Osteoblast (primary cell): Measurements from ENCODE around the gene NFKBIL1. TPM values are rescaled to one million over a fixed set of nuclear protein-coding genes. Genes with fewer than 3 reads are reported as not detected.

Experiments
- DNase-seq: peaks from one replicate; pipeline ENCODE4 v3.0.0; 2011; ENCODE audit warnings: low spot score, mixed read lengths; ENCODE audit not compliant: insufficient read length; ENCODE audit errors: missing footprints
- H2AFZ ChIP-seq: 2 replicates; pipeline ENCODE4 v1.6.0; 2011; ENCODE audit warnings: mild to moderate bottlenecking, low read length
- H3K27ac ChIP-seq: 2 replicates; pipeline ENCODE4 v1.5.1; 2011; ENCODE audit warnings: mild to moderate bottlenecking, low read depth, low read length, moderate library complexity
- H3K27me3 ChIP-seq: 2 replicates; pipeline ENCODE4 v1.6.0; 2012; ENCODE audit warnings: mild to moderate bottlenecking, control low read depth, inconsistent platforms, low read length, moderate library complexity; ENCODE audit not compliant: insufficient read depth
- H3K36me3 ChIP-seq: 2 replicates; pipeline ENCODE4 v1.5.1; 2011; ENCODE audit warnings: mild to moderate bottlenecking, low read length, control low read depth, moderate library complexity; ENCODE audit not compliant: insufficient read depth
- H3K4me1 ChIP-seq: 2 replicates; pipeline ENCODE4 v1.5.1; 2011; ENCODE audit warnings: mild to moderate bottlenecking, low read length, control low read depth, moderate library complexity; ENCODE audit not compliant: insufficient read depth
- H3K4me2 ChIP-seq: 2 replicates; pipeline ENCODE4 v1.6.0; 2011; ENCODE audit warnings: mild to moderate bottlenecking, low read length; ENCODE audit not compliant: insufficient read depth
- H3K4me3 ChIP-seq: fragments of 200-600 bp; sonication (generic); 3 replicates; pipeline ENCODE4 v1.5.1; 2012; ENCODE audit warnings: mild to moderate bottlenecking, low read length, inconsistent platforms; ENCODE audit not compliant: insufficient read depth
- H3K79me2 ChIP-seq: 2 replicates; pipeline ENCODE4 v1.6.0; 2012; ENCODE audit warnings: mild to moderate bottlenecking, low read length, control low read depth, inconsistent platforms; ENCODE audit not compliant: insufficient read depth
- H3K9me3 ChIP-seq: 2 replicates; pipeline ENCODE4 v1.5.1; 2011; ENCODE audit warnings: low read depth, low read length, control low read depth
- H4K20me1 ChIP-seq: 2 replicates; pipeline ENCODE4 v1.6.0; 2012; ENCODE audit warnings: mild to moderate bottlenecking, low read length, control low read depth; ENCODE audit not compliant: insufficient read depth
- total RNA-seq: library from RNA; depleted of rRNA; stranded (reverse); fragments of >200 nt; gene quantifications from 2 replicates; pipeline ENCODE4 v1.2.3, GENCODE V29; 2012
- TF ChIP-seq, protein P1 (sequence below): IDR thresholded peaks from 2 replicates; pipeline ENCODE4 v1.5.1; 2011; ENCODE audit warnings: mild to moderate bottlenecking, low read depth, low read length, moderate library complexity; ENCODE audit errors: extremely low read depth

Gene NFKBIL1
- total RNA-seq, 1 donor: 56.8 TPM

GRCh38 chr6:31541658-31542521 is 5.5 kb upstream of the NFKBIL1 start, which contains the start of gene DDX39B:
Gene DDX39B (minus strand): TSS chr6:31542003. CDS start chr6:31540532, 1,471 bp downstream.
- Histone ChIP-seq H2AFZ (peak within 1 kb of the TSS; percentile 97), H3K4me1 (peaks cover 28% of the 10 kb centered on the region), H3K4me2 (peak within 1 kb of the TSS; percentile 97), H4K20me1 (peaks cover 37% of the 10 kb centered on the region), H3K27ac (peak within 1 kb of the TSS; percentile 99), H3K79me2 (peaks cover 51% of the 10 kb centered on the region), H3K27me3 (no peaks in the 10 kb centered on the region), H3K4me3 (peak within 1 kb of the TSS; percentile 95), H3K9me3 (no peaks in the 10 kb centered on the region), H3K36me3 (peaks cover 37% of the 10 kb centered on the region)
- TF ChIP-seq, protein P1, sequence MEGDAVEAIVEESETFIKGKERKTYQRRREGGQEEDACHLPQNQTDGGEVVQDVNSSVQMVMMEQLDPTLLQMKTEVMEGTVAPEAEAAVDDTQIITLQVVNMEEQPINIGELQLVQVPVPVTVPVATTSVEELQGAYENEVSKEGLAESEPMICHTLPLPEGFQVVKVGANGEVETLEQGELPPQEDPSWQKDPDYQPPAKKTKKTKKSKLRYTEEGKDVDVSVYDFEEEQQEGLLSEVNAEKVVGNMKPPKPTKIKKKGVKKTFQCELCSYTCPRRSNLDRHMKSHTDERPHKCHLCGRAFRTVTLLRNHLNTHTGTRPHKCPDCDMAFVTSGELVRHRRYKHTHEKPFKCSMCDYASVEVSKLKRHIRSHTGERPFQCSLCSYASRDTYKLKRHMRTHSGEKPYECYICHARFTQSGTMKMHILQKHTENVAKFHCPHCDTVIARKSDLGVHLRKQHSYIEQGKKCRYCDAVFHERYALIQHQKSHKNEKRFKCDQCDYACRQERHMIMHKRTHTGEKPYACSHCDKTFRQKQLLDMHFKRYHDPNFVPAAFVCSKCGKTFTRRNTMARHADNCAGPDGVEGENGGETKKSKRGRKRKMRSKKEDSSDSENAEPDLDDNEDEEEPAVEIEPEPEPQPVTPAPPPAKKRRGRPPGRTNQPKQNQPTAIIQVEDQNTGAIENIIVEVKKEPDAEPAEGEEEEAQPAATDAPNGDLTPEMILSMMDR: no peak
- peak; percentile 96 for DNase-seq

- Histone ChIP-seq H3K79me2 (peaks cover 48% of the 10 kb centered on the region), H3K4me2 (no peak overlapping the region), H3K9me3 (no peaks in the 10 kb centered on the region), H2AFZ (no peak overlapping the region), H3K4me3 (no peak overlapping the region), H3K36me3 (peaks cover 19% of the 10 kb centered on the region), H3K27me3 (no peaks in the 10 kb centered on the region), H4K20me1 (peaks cover 26% of the 10 kb centered on the region), H3K27ac (no peak overlapping the region), H3K4me1 (peaks cover 43% of the 10 kb centered on the region)
- no peak for DNase-seq
- TF ChIP-seq, protein P1: no peak
Measured at GRCh38 chr6:31543639-31544038, 3.8 kb upstream of the NFKBIL1 start.

- Histone ChIP-seq H3K4me2 (no peak overlapping the region), H3K36me3 (peaks cover 18% of the 10 kb centered on the region), H3K27ac (no peak overlapping the region), H3K4me1 (peaks cover 34% of the 10 kb centered on the region), H3K27me3 (no peaks in the 10 kb centered on the region), H4K20me1 (peaks cover 16% of the 10 kb centered on the region), H3K79me2 (peaks cover 44% of the 10 kb centered on the region), H2AFZ (no peak overlapping the region), H3K4me3 (no peak overlapping the region), H3K9me3 (no peaks in the 10 kb centered on the region)
- DNase-seq: no peak
- TF ChIP-seq, protein P1: no peak
Measured at GRCh38 chr6:31544676-31545075, 2.7 kb upstream of the NFKBIL1 start.

GRCh38 chr6:31545291-31545690 is 2.1 kb upstream of the NFKBIL1 start:
- no peak overlapping the region for H3K4me2 ChIP-seq
- H3K27me3 ChIP-seq: no peaks in the 10 kb centered on the region
- H3K4me3 ChIP-seq: no peak overlapping the region
- H3K27ac ChIP-seq: no peak overlapping the region
- no peak overlapping the region for H2AFZ ChIP-seq
- H3K9me3 ChIP-seq: no peaks in the 10 kb centered on the region
- no peak for DNase-seq
- TF ChIP-seq, protein P1: no peak
- peaks cover 15% of the 10 kb centered on the region for H3K36me3 ChIP-seq
- H3K79me2 ChIP-seq: peaks cover 38% of the 10 kb centered on the region
- peaks cover 28% of the 10 kb centered on the region for H3K4me1 ChIP-seq
- H4K20me1 ChIP-seq: peaks cover 10% of the 10 kb centered on the region
